Left lung (tissue), 10 donors: ENCODE measurements around the gene ZEB2. TPM values are rescaled to one million over a fixed set of nuclear protein-coding genes. Genes with fewer than 3 reads are reported as not detected.

Experiments
- ATAC-seq: fragments of 200-7000 bp; cut with Tn5 transposase; one replicate; pipeline ENCODE4 v1.9.1; 2020; ENCODE audit warnings: moderate library complexity
- DNase-seq, 4 donors: peaks; one replicate each; pipeline ENCODE4 v3.0.0-alpha.2; 2013 to 2020
- H3K27ac ChIP-seq, 2 donors: fragments of 200-600 bp; sonication (generic) in 1 of 2; one replicate each; pipeline versions ENCODE4 v1.5.0 to v1.8.0; 2020 to 2021
- H3K27me3 ChIP-seq, 2 donors: fragments of 200-600 bp; sonication (generic) in 1 of 2; one replicate each; pipeline versions ENCODE4 v1.5.0 to v1.8.0; 2020 to 2021
- H3K36me3 ChIP-seq, 2 donors: fragments of 200-600 bp; sonication (generic) in 1 of 2; one replicate each; pipeline versions ENCODE4 v1.5.0 to v1.8.0; 2020 to 2021
- H3K4me1 ChIP-seq, 2 donors: fragments of 200-600 bp; one replicate each; pipeline ENCODE4 v1.8.0; 2021
- H3K4me3 ChIP-seq, 2 donors: fragments of 200-600 bp; sonication (generic) in 1 of 2; one replicate each; pipeline versions ENCODE4 v1.5.0 to v1.8.0; 2020 to 2021; ENCODE audit warnings: mild to moderate bottlenecking in 1 of 2
- H3K9me3 ChIP-seq, 2 donors: fragments of 200-600 bp; sonication (generic) in 1 of 2; one replicate each; pipeline versions ENCODE4 v1.5.0 to v1.8.0; 2020 to 2021
- intact Hi-C, 2 donors: fragments of 100-400 bp; cut with DNase I; formaldehyde crosslinking; loops; one replicate each; pipeline versions ENCODE4 v1.11.2 to v1.14.2; 2022
- polyA plus RNA-seq, 6 donors: library from polyadenylated mRNA; unstranded; fragments of 120-200 nt; gene quantifications; one replicate each; pipeline ENCODE4 v1.2.1, GENCODE V29; 2013; ENCODE audit not compliant: insufficient read length in 6 of 6
- total RNA-seq, 2 donors: library from RNA; stranded (reverse); fragmentation: NEBNext Ultra II Directional; extraction: Animal tissue kit (Norgen Biotek cat#: 25700); gene quantifications; one replicate each; pipeline ENCODE4 v1.2.1, GENCODE V29; 2021
- TF ChIP-seq, protein P1 (sequence below), 2 donors: fragments of 200-600 bp; sonication (generic) in 1 of 2; IDR thresholded peaks; one replicate each; pipeline versions ENCODE4 v1.5.0 to v1.8.0; 2021; ENCODE audit warnings: antibody characterized with exemption in 2 of 2
- donor health status: DM: no; HTN: yes; CAD: no.
- donor health status: DM: no; HTN: no; CAD: no.

The ZEB2 gene
- total and polyA plus RNA-seq, 8 donors = 141 to 292 (median 271) TPM

GRCh38 chr2:144351687-144352086 is 168.2 kb downstream of the ZEB2 start:
- TF ChIP-seq, protein P1, sequence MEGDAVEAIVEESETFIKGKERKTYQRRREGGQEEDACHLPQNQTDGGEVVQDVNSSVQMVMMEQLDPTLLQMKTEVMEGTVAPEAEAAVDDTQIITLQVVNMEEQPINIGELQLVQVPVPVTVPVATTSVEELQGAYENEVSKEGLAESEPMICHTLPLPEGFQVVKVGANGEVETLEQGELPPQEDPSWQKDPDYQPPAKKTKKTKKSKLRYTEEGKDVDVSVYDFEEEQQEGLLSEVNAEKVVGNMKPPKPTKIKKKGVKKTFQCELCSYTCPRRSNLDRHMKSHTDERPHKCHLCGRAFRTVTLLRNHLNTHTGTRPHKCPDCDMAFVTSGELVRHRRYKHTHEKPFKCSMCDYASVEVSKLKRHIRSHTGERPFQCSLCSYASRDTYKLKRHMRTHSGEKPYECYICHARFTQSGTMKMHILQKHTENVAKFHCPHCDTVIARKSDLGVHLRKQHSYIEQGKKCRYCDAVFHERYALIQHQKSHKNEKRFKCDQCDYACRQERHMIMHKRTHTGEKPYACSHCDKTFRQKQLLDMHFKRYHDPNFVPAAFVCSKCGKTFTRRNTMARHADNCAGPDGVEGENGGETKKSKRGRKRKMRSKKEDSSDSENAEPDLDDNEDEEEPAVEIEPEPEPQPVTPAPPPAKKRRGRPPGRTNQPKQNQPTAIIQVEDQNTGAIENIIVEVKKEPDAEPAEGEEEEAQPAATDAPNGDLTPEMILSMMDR (IDR thresholded peaks at IDR 0.05) = no peak
- H3K4me1 ChIP-seq = no peaks in the 10 kb centered on the region
- no peak overlapping the region for H3K27ac ChIP-seq
- no peak overlapping the region for H3K4me3 ChIP-seq
- no peaks in the 10 kb centered on the region for H3K27me3 ChIP-seq
- no peaks in the 10 kb centered on the region for H3K9me3 ChIP-seq
- intact Hi-C loops = no loop called here
- ATAC-seq (no peak), DNase-seq (no peak)
- H3K36me3 ChIP-seq = no peaks in the 10 kb centered on the region

GRCh38 chr2:144350151-144350802 is 169.6 kb downstream of the ZEB2 start:
- Histone ChIP-seq H3K4me1 (no peaks in the 10 kb centered on the region), H3K36me3 (no peaks in the 10 kb centered on the region), H3K4me3 (no peak overlapping the region), H3K27ac (no peak overlapping the region), H3K9me3 (no peaks in the 10 kb centered on the region), H3K27me3 (no peaks in the 10 kb centered on the region)
- no peak for ATAC-seq
- TF ChIP-seq, protein P1 (IDR thresholded peaks at IDR 0.05) = no peak
- no peak for DNase-seq
- intact Hi-C loops = no loop called here

GRCh38 chr2:144349674-144350073 is 170.2 kb downstream of the ZEB2 start:
- TF ChIP-seq, protein P1 (IDR thresholded peaks at IDR 0.05) = no peak
- ATAC-seq (no peak), DNase-seq (no peak)
- no peak overlapping the region for H3K27ac ChIP-seq
- H3K36me3 ChIP-seq = no peaks in the 10 kb centered on the region
- intact Hi-C loops = no loop called here
- no peaks in the 10 kb centered on the region for H3K9me3 ChIP-seq
- no peaks in the 10 kb centered on the region for H3K4me1 ChIP-seq
- H3K27me3 ChIP-seq = no peaks in the 10 kb centered on the region
- no peak overlapping the region for H3K4me3 ChIP-seq

GRCh38 chr2:144348846-144349245 is 171.1 kb downstream of the ZEB2 start:
- no peaks in the 10 kb centered on the region for H3K36me3 ChIP-seq
- no peak for ATAC-seq
- intact Hi-C loops = no loop called here

DNA sequence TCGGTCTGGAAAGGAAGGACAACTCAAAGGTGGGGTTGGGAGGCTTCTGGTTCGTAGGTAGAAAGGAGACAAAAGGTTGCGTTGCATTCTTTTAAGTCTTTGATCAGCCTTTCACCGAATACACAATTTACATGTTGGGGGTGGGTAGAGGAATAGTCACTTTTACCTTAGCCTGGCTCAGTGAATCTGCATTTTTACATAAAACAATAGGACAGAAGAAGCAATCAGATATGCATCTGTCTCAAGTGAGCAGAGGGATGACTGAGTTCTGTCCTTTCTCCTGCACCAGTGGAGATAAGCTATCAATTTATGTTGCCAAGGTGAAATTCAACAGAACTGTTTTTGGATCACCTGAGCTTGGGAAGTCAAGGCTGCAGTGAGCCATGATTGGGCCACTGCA is 173.7 kb downstream of the ZEB2 start:
- no peaks in the 10 kb centered on the region for H3K4me1 ChIP-seq
- H3K9me3 ChIP-seq = no peaks in the 10 kb centered on the region
- ATAC-seq (no peak), DNase-seq (no peak)
- TF ChIP-seq, protein P1 (IDR thresholded peaks at IDR 0.05) = no peak
- no peaks in the 10 kb centered on the region for H3K36me3 ChIP-seq
- no peak overlapping the region for H3K27ac ChIP-seq
- no peak overlapping the region for H3K4me3 ChIP-seq
- intact Hi-C loops = no loop called here
- H3K27me3 ChIP-seq = no peaks in the 10 kb centered on the region

More at GRCh38 chr2:144348846-144349245, 171.1 kb downstream of the ZEB2 start:
- no peak overlapping the region for H3K4me3 ChIP-seq
- H3K4me1 ChIP-seq = no peaks in the 10 kb centered on the region
- H3K27ac ChIP-seq = no peak overlapping the region
- DNase-seq = no peak
- TF ChIP-seq, protein P1 (IDR thresholded peaks at IDR 0.05) = no peak
- H3K27me3 ChIP-seq = no peaks in the 10 kb centered on the region
- H3K9me3 ChIP-seq = no peaks in the 10 kb centered on the region
